ENCODE data around the gene SPACA5. TPM values are rescaled to one million over a fixed set of nuclear protein-coding genes. Genes with fewer than 3 reads are reported as not detected.
A peak's percentile ranks its signal among the peaks of the same experiment; 100 is the strongest.
"Not testable (repeated sequence)": the region's sequence is repeated elsewhere in the genome, so short reads cannot be mapped to it uniquely, and the experiment has no call there.

Gene SPACA5
- total and polyA plus RNA-seq, 2 donors: 0.71 TPM; not detected in 1

GRCh38 chrX:47991263-47992094 lies 15.3 kb upstream of the SPACA5 start:
- DNase-seq (ENCODE audit: low read depth in 6 of 9, low spot score in 9 of 9): no peak
- H3K27me3 ChIP-seq (ENCODE audit: control insufficient read depth in 2 of 2, insufficient read depth in 1 of 2, low read length in 1 of 2): no peaks in the 10 kb centered on the region
- no peak overlapping the region for H3K4me3 ChIP-seq (ENCODE audit: low read length in 2 of 2)
- WGBS: 93% methylated on average over 5 of the region's 5 CpGs
- H3K4me1 ChIP-seq (ENCODE audit: control insufficient read depth in 2 of 2, insufficient read depth in 2 of 2, low read length in 2 of 2): no peaks in the 10 kb centered on the region
- H3K27ac ChIP-seq (ENCODE audit: low read depth in 1 of 2, low read length in 1 of 2): no peak overlapping the region
- peaks cover 11 to 18% of the 10 kb centered on the region in 2 donors for H3K36me3 ChIP-seq (ENCODE audit: control insufficient read depth in 2 of 2, insufficient read depth in 2 of 2, low read length in 1 of 2)
- H3K9me3 ChIP-seq (ENCODE audit: control insufficient read depth in 2 of 2, insufficient read depth in 1 of 2, low read length in 1 of 2): peaks cover 0 to 5% of the 10 kb centered on the region in 2 donors

DNA sequence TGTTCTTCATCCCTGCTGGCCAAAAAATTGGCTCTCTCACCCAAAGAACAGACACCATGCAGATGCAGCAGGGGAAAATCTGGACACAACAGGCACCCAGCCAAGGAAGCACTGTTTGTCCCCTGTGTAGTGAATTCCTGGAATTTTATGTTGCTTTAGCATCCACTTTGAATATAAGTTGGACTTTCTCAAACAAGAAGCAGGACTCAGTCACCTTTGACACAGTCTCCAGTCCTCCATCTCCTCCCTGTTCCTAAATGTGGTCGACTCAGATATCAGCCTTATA lies 14.8 kb upstream of the SPACA5 start:
- H3K27me3 ChIP-seq (ENCODE audit: control insufficient read depth in 2 of 2, insufficient read depth in 1 of 2, low read length in 1 of 2): no peaks in the 10 kb centered on the region
- peaks cover 15 to 21% of the 10 kb centered on the region in 2 donors for H3K36me3 ChIP-seq (ENCODE audit: control insufficient read depth in 2 of 2, insufficient read depth in 2 of 2, low read length in 1 of 2)
- WGBS: 93% methylated on average over 1 of the region's 1 CpG
- no peaks in the 10 kb centered on the region for H3K4me1 ChIP-seq (ENCODE audit: control insufficient read depth in 2 of 2, insufficient read depth in 2 of 2, low read length in 2 of 2)
- H3K4me3 ChIP-seq (ENCODE audit: low read length in 2 of 2): no peak overlapping the region
- no peak for DNase-seq (ENCODE audit: low read depth in 6 of 9, low spot score in 9 of 9)
- no peak overlapping the region for H3K27ac ChIP-seq (ENCODE audit: low read depth in 1 of 2, low read length in 1 of 2)
- peaks cover 0 to 5% of the 10 kb centered on the region in 2 donors for H3K9me3 ChIP-seq (ENCODE audit: control insufficient read depth in 2 of 2, insufficient read depth in 1 of 2, low read length in 1 of 2)

DNA sequence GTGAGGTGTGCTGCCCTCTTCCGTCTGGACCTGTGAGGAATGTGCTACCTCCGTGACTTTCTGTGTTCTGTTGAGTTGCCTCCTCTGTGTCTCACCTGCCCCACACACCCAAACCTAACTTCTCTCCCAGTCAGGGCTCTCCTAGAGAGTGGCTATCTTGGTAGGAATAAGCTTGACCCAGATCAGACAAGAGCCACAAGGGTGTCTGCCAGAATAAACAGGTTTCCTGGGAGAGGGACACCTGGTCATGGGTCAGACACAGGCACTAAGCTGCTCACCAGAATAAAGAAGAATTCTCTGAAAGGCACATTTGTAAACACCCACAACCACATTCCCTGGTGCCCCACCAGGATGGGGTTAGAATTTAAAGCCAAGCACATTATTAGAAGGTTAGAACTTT lies 14.1 kb upstream of the SPACA5 start:
- no peak for DNase-seq (ENCODE audit: low read depth in 6 of 9, low spot score in 9 of 9)
- WGBS: 100% methylated on average over 2 of the region's 2 CpGs
- Histone ChIP-seq H3K27me3 (ENCODE audit: control insufficient read depth in 2 of 2, insufficient read depth in 1 of 2, low read length in 1 of 2) (no peaks in the 10 kb centered on the region), H3K27ac (ENCODE audit: low read depth in 1 of 2, low read length in 1 of 2) (no peak overlapping the region), H3K36me3 (ENCODE audit: control insufficient read depth in 2 of 2, insufficient read depth in 2 of 2, low read length in 1 of 2) (peaks cover 12 to 20% of the 10 kb centered on the region in 2 donors), H3K9me3 (ENCODE audit: control insufficient read depth in 2 of 2, insufficient read depth in 1 of 2, low read length in 1 of 2) (peaks cover 0 to 5% of the 10 kb centered on the region in 2 donors), H3K4me1 (ENCODE audit: control insufficient read depth in 2 of 2, insufficient read depth in 2 of 2, low read length in 2 of 2) (no peaks in the 10 kb centered on the region), H3K4me3 (ENCODE audit: low read length in 2 of 2) (no peak overlapping the region)

DNA sequence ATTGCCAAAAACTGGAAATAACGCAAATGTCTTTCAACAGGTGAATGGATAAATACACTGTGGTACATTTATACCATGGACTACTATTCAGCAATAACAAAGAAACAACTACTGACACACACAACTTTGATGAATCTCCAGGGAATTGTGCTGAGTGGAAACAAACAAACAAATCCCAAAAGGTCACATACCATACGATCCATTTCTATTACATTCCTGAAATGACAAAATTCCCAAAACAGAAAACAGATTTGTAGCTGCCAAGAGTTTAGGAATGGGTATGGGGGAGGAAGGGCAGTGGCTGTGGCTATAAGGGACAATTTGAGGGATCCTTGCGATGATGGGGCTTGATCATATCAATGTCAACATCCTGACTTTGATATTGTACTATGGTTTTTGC lies 5.5 kb upstream of the SPACA5 start:
- 95% methylated on average over 3 of the region's 3 CpGs for WGBS
- H3K9me3 ChIP-seq (ENCODE audit: control insufficient read depth in 2 of 2, insufficient read depth in 1 of 2, low read length in 1 of 2): no peaks in the 10 kb centered on the region
- H3K4me1 ChIP-seq (ENCODE audit: control insufficient read depth in 2 of 2, insufficient read depth in 2 of 2, low read length in 2 of 2): no peaks in the 10 kb centered on the region
- no peak overlapping the region for H3K27ac ChIP-seq (ENCODE audit: low read depth in 1 of 2, low read length in 1 of 2)
- H3K4me3 ChIP-seq (ENCODE audit: low read length in 2 of 2): no peak overlapping the region
- H3K27me3 ChIP-seq (ENCODE audit: control insufficient read depth in 2 of 2, insufficient read depth in 1 of 2, low read length in 1 of 2): no peaks in the 10 kb centered on the region
- DNase-seq (ENCODE audit: low read depth in 6 of 9, low spot score in 9 of 9): no peak
- peaks cover 5 to 9% of the 10 kb centered on the region in 2 donors for H3K36me3 ChIP-seq (ENCODE audit: control insufficient read depth in 2 of 2, insufficient read depth in 2 of 2, low read length in 1 of 2)

GRCh38 chrX:48002319-48002718 lies 4.5 kb upstream of the SPACA5 start:
- Histone ChIP-seq H3K4me3 (ENCODE audit: low read length in 2 of 2) (no peak overlapping the region), H3K9me3 (ENCODE audit: control insufficient read depth in 2 of 2, insufficient read depth in 1 of 2, low read length in 1 of 2) (no peaks in the 10 kb centered on the region), H3K27me3 (ENCODE audit: control insufficient read depth in 2 of 2, insufficient read depth in 1 of 2, low read length in 1 of 2) (no peaks in the 10 kb centered on the region), H3K4me1 (ENCODE audit: control insufficient read depth in 2 of 2, insufficient read depth in 2 of 2, low read length in 2 of 2) (no peaks in the 10 kb centered on the region), H3K36me3 (ENCODE audit: control insufficient read depth in 2 of 2, insufficient read depth in 2 of 2, low read length in 1 of 2) (peaks cover 0 to under 1% of the 10 kb centered on the region in 2 donors), H3K27ac (ENCODE audit: low read depth in 1 of 2, low read length in 1 of 2) (no peak overlapping the region)
- 94% methylated on average over 3 of the region's 3 CpGs for WGBS
- no peak for DNase-seq (ENCODE audit: low read depth in 6 of 9, low spot score in 9 of 9)

DNA sequence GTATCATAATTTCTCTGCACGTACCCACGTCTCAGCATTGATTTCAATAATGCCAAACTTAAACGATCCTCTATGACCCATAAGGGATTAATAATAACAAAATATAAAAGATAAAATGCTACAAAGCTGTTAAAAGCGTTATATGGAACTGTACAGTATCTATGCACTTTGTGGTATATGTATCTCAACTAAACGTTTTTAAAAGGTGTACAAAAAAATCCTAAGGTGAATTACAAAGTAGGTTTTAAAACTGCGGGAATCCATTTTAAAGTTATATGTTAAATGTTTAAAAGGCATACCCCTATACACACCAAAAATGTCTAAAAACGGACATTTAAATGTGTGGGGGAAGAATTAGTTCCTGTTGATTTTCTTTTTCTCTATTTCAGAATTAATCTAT lies 3.9 kb upstream of the SPACA5 start:
- no peaks in the 10 kb centered on the region for H3K27me3 ChIP-seq (ENCODE audit: control insufficient read depth in 2 of 2, insufficient read depth in 1 of 2, low read length in 1 of 2)
- H3K36me3 ChIP-seq (ENCODE audit: control insufficient read depth in 2 of 2, insufficient read depth in 2 of 2, low read length in 1 of 2): no peaks in the 10 kb centered on the region
- no peak for DNase-seq (ENCODE audit: low read depth in 6 of 9, low spot score in 9 of 9)
- no peaks in the 10 kb centered on the region for H3K4me1 ChIP-seq (ENCODE audit: control insufficient read depth in 2 of 2, insufficient read depth in 2 of 2, low read length in 2 of 2)
- 64% methylated on average over 7 of the region's 7 CpGs for WGBS
- H3K4me3 ChIP-seq (ENCODE audit: low read length in 2 of 2): peak overlapping the region; percentile 66 to 71
- no peak overlapping the region for H3K27ac ChIP-seq (ENCODE audit: low read depth in 1 of 2, low read length in 1 of 2)
- no peaks in the 10 kb centered on the region for H3K9me3 ChIP-seq (ENCODE audit: control insufficient read depth in 2 of 2, insufficient read depth in 1 of 2, low read length in 1 of 2)

DNA sequence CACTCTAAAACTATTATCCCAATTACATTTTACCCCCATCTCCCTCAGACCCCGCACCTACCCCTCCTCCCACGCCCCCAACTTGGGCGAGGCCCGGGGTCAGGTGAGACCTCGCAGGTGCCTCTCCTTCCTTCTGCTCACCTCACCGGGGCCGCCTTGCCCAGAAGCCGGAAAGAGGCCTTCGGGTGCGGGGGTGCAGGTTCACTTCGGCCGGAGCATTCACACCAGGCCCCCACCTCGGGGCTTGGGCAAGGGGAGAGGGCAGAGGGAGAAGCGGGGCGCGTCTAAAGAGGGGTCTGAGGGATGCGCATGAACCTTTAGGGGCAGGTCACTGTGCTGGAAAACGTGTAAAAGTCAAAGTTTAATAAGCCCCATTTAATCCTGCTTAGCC lies 3.4 kb upstream of the SPACA5 start:
- WGBS: under 1% methylated on average over 18 of the region's 18 CpGs
- Histone ChIP-seq H3K27me3 (ENCODE audit: control insufficient read depth in 2 of 2, insufficient read depth in 1 of 2, low read length in 1 of 2) (no peaks in the 10 kb centered on the region), H3K9me3 (ENCODE audit: control insufficient read depth in 2 of 2, insufficient read depth in 1 of 2, low read length in 1 of 2) (no peaks in the 10 kb centered on the region), H3K4me3 (ENCODE audit: low read length in 2 of 2) (peak overlapping the region; percentile 66 to 71), H3K27ac (ENCODE audit: low read depth in 1 of 2, low read length in 1 of 2) (peak overlapping the region; percentile 90 to 92), H3K4me1 (ENCODE audit: control insufficient read depth in 2 of 2, insufficient read depth in 2 of 2, low read length in 2 of 2) (no peaks in the 10 kb centered on the region), H3K36me3 (ENCODE audit: control insufficient read depth in 2 of 2, insufficient read depth in 2 of 2, low read length in 1 of 2) (no peaks in the 10 kb centered on the region)
- DNase-seq (ENCODE audit: low read depth in 6 of 9, low spot score in 9 of 9): peak in 1 of 9 donors; percentile 9

DNA sequence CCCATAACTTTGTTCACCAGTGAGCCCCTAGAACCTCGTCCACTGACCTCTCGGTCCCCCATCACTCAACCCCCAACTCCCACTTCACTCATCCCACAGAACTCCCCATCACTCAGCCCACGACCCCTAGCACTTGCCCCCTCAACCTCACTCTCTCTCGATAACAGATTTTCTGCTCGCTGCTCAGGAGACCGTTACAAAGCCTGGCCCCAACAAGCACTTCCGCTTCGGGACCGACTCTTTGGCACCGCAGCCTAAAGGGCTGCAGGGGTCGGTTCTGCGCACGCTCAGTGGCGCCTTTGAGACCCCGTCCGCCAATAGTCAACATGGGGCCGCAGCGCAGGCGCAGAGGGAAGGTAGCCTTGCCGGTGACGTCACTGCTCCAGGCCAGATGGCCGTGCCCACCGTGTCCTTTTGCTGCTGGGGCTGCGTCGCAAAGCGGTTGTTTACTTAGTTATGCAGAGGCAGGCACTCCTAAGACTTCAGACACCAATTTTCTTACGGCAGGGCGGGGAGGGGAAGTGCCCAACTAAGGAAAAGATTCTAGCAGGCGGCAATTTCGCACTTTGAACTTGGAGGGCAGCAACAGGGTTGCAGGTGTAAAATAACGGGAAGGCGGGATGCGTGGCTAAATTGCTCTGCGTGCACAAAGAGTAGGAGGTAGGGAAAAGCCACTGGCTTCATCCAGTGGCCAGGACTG lies 2.9 kb upstream of the SPACA5 start, which contains the start of gene ZNF182:
Gene ZNF182 (minus strand): TSS at position 232 of the 700 bp plus-strand sequence. CDS start 1,380 bp downstream, outside the sequence.
- Histone ChIP-seq H3K4me3 (ENCODE audit: low read length in 2 of 2) (peak within 1 kb of the TSS; percentile 66 to 71), H3K36me3 (ENCODE audit: control insufficient read depth in 2 of 2, insufficient read depth in 2 of 2, low read length in 1 of 2) (no peaks in the 10 kb centered on the region), H3K4me1 (ENCODE audit: control insufficient read depth in 2 of 2, insufficient read depth in 2 of 2, low read length in 2 of 2) (no peaks in the 10 kb centered on the region), H3K27ac (ENCODE audit: low read depth in 1 of 2, low read length in 1 of 2) (peak within 1 kb of the TSS; percentile 90 to 92), H3K27me3 (ENCODE audit: control insufficient read depth in 2 of 2, insufficient read depth in 1 of 2, low read length in 1 of 2) (no peaks in the 10 kb centered on the region), H3K9me3 (ENCODE audit: control insufficient read depth in 2 of 2, insufficient read depth in 1 of 2, low read length in 1 of 2) (no peaks in the 10 kb centered on the region)
- under 1% methylated on average over 33 of the region's 34 CpGs for WGBS
- DNase-seq (ENCODE audit: low read depth in 6 of 9, low spot score in 9 of 9): peak; percentile 73 to 94 (median 80)

- not testable (repeated sequence) for H3K27me3 ChIP-seq (ENCODE audit: control insufficient read depth in 2 of 2, insufficient read depth in 1 of 2, low read length in 1 of 2); H3K27ac ChIP-seq (ENCODE audit: low read depth in 1 of 2, low read length in 1 of 2); H3K4me1 ChIP-seq (ENCODE audit: control insufficient read depth in 2 of 2, insufficient read depth in 2 of 2, low read length in 2 of 2); H3K4me3 ChIP-seq (ENCODE audit: low read length in 2 of 2); H3K36me3 ChIP-seq (ENCODE audit: control insufficient read depth in 2 of 2, insufficient read depth in 2 of 2, low read length in 1 of 2); DNase-seq (ENCODE audit: low read depth in 6 of 9, low spot score in 9 of 9); H3K9me3 ChIP-seq (ENCODE audit: control insufficient read depth in 2 of 2, insufficient read depth in 1 of 2, low read length in 1 of 2)
- no CpG with 5 or more reads among the region's 2 CpGs for WGBS
Observed at GRCh38 chrX:48009445-48009960, 2.7 kb downstream of the SPACA5 start.

Measured in thymus (tissue), 11 donors.